Nephron progenitor cell (in vitro differentiated cells): ENCODE results near the gene PPT2.
"Not testable (repeated sequence)": the region's sequence is repeated elsewhere in the genome, so short reads cannot be mapped to it uniquely, and the experiment has no call there.

Source experiments
- DNase-seq: peaks from one replicate; pipeline ENCODE4 v3.0.0; 2021
- H3K27ac Mint-ChIP-seq: 2 replicates; pipeline ENCODE4 v1.8.0; 2021; ENCODE audit warnings: mild to moderate bottlenecking, moderate library complexity, mixed read lengths
- H3K27me3 Mint-ChIP-seq: 2 replicates; pipeline ENCODE4 v1.8.0; 2021; ENCODE audit warnings: mild to moderate bottlenecking, low read depth, mixed read lengths; ENCODE audit not compliant: poor library complexity
- H3K36me3 Mint-ChIP-seq: 2 replicates; pipeline ENCODE4 v1.8.0; 2021; ENCODE audit warnings: low read depth, mixed read lengths
- H3K4me1 Mint-ChIP-seq: 2 replicates; pipeline ENCODE4 v1.8.0; 2021; ENCODE audit warnings: mixed read lengths
- H3K4me3 Mint-ChIP-seq: 2 replicates; pipeline ENCODE4 v1.8.0; 2021; ENCODE audit warnings: mild to moderate bottlenecking, moderate library complexity, mixed read lengths
- H3K9me3 Mint-ChIP-seq: 2 replicates; pipeline ENCODE4 v1.8.0; 2021; ENCODE audit warnings: mild to moderate bottlenecking, moderate library complexity, mixed read lengths
- CTCF ChIP-seq: fragments of 200-600 bp; sonication (generic); IDR thresholded peaks from 2 replicates; pipeline ENCODE4 v1.5.0; 2021; ENCODE audit warnings: antibody characterized with exemption

Gene PPT2

GRCh38 chr6:32133786-32134185 is 20.2 kb upstream of the PPT2 start:
- Mint-ChIP-seq H3K4me1 (peaks cover 33% of the 10 kb centered on the region), H3K36me3 (no peaks in the 10 kb centered on the region), H3K9me3 (no peaks in the 10 kb centered on the region), H3K4me3 (no peak overlapping the region), H3K27ac (no peak overlapping the region), H3K27me3 (peaks cover 40% of the 10 kb centered on the region)
- no peak for TF ChIP-seq CTCF
- no peak for DNase-seq

- H3K27ac Mint-ChIP-seq: no peak overlapping the region
- peaks cover 36% of the 10 kb centered on the region for H3K27me3 Mint-ChIP-seq
- no peaks in the 10 kb centered on the region for H3K36me3 Mint-ChIP-seq
- H3K9me3 Mint-ChIP-seq: no peaks in the 10 kb centered on the region
- H3K4me3 Mint-ChIP-seq: no peak overlapping the region
- peaks cover 27% of the 10 kb centered on the region for H3K4me1 Mint-ChIP-seq
- TF ChIP-seq CTCF: no peak
- DNase-seq: no peak
These were observed 16.5 kb upstream of the PPT2 start for GRCh38 chr6:32137454-32137853.

- Mint-ChIP-seq H3K4me1 (peaks cover 27% of the 10 kb centered on the region), H3K36me3 (no peaks in the 10 kb centered on the region), H3K4me3 (no peak overlapping the region), H3K9me3 (no peaks in the 10 kb centered on the region), H3K27me3 (peaks cover 18% of the 10 kb centered on the region), H3K27ac (no peak overlapping the region)
- DNase-seq: no peak
- no peak for TF ChIP-seq CTCF
These were observed 14.4 kb upstream of the PPT2 start for GRCh38 chr6:32139590-32139989.

- Mint-ChIP-seq H3K9me3 (no peaks in the 10 kb centered on the region), H3K36me3 (no peaks in the 10 kb centered on the region), H3K27me3 (peaks cover 10% of the 10 kb centered on the region), H3K4me1 (peaks cover 23% of the 10 kb centered on the region), H3K4me3 (no peak overlapping the region), H3K27ac (no peak overlapping the region)
- TF ChIP-seq CTCF: no peak
- no peak for DNase-seq
These were observed 13.4 kb upstream of the PPT2 start for GRCh38 chr6:32140420-32141046.

- peaks cover 35% of the 10 kb centered on the region for H3K27me3 Mint-ChIP-seq
- DNase-seq, H3K9me3 Mint-ChIP-seq, H3K4me3 Mint-ChIP-seq, H3K27ac Mint-ChIP-seq: not testable (repeated sequence)
- H3K4me1 Mint-ChIP-seq: peaks cover 49% of the 10 kb centered on the region
- peaks cover 11% of the 10 kb centered on the region for H3K36me3 Mint-ChIP-seq
These were observed 9.7 kb upstream of the PPT2 start for GRCh38 chr6:32144238-32144637.

GRCh38 chr6:32146287-32146686 is 7.7 kb upstream of the PPT2 start:
- H3K36me3 Mint-ChIP-seq: peaks cover 11% of the 10 kb centered on the region
- H3K4me3 Mint-ChIP-seq: peak overlapping the region; percentile 44
- DNase-seq: no peak
- peaks cover 52% of the 10 kb centered on the region for H3K27me3 Mint-ChIP-seq
- peaks cover 8% of the 10 kb centered on the region for H3K9me3 Mint-ChIP-seq
- H3K4me1 Mint-ChIP-seq: peaks cover 60% of the 10 kb centered on the region
- TF ChIP-seq CTCF: no peak
- peak overlapping the region; percentile 45 for H3K27ac Mint-ChIP-seq
